NCI-H774 (cell line): ENCODE data around the gene RLBP1.
"Not testable (repeated sequence)": the region's sequence is repeated elsewhere in the genome, so short reads cannot be mapped to it uniquely, and the experiment has no call there.

Source experiments
- DNase-seq: peaks from one replicate; lab custom pipeline; 2025; lab: John Stamatoyannopoulos, UW

The RLBP1 gene

GRCh38 chr15:89221543-89221942, at the start of gene RLBP1:
Gene RLBP1, minus strand, starts transcription at chr15:89221579. Its CDS starts 2,604 bp downstream, at chr15:89218975.
- no peak for DNase-seq

- not testable (repeated sequence) for DNase-seq
These were observed 28.8 kb upstream of the RLBP1 start for GRCh38 chr15:89250142-89250541.

- no peak for DNase-seq
These were observed 27.2 kb upstream of the RLBP1 start for GRCh38 chr15:89248584-89248983.

- no peak for DNase-seq
These were observed 26.1 kb upstream of the RLBP1 start for GRCh38 chr15:89247446-89247845.

GRCh38 chr15:89244574-89244903, 23.2 kb upstream of the RLBP1 start:
- no peak for DNase-seq

GRCh38 chr15:89243691-89244573, 22.6 kb upstream of the RLBP1 start, which contains the start of gene FANCI:
Gene FANCI, plus strand, starts transcription at chr15:89243979. Its CDS starts 3,669 bp downstream, at chr15:89247648.
- DNase-seq: peak; percentile 93

- no peak for DNase-seq
These were observed 21.8 kb upstream of the RLBP1 start for GRCh38 chr15:89243046-89243690.

- DNase-seq: not testable (repeated sequence)
These were observed 18.8 kb upstream of the RLBP1 start for GRCh38 chr15:89239883-89240810.

GRCh38 chr15:89231832-89232231, 10.5 kb upstream of the RLBP1 start:
- no peak for DNase-seq

GRCh38 chr15:89230277-89230676, 8.9 kb upstream of the RLBP1 start:
- DNase-seq: no peak

GRCh38 chr15:89227425-89227824, 6.0 kb upstream of the RLBP1 start:
- DNase-seq: no peak

GRCh38 chr15:89226359-89227221, 5.2 kb upstream of the RLBP1 start:
- no peak for DNase-seq

GRCh38 chr15:89225588-89225987, 4.2 kb upstream of the RLBP1 start:
- no peak for DNase-seq

GRCh38 chr15:89218531-89218930, 2.8 kb downstream of the RLBP1 start:
- no peak for DNase-seq

- no peak for DNase-seq
These were observed 3.5 kb downstream of the RLBP1 start for GRCh38 chr15:89217686-89218376.

GRCh38 chr15:89217031-89217430, 4.3 kb downstream of the RLBP1 start:
- no peak for DNase-seq

GRCh38 chr15:89215627-89216026, 5.8 kb downstream of the RLBP1 start:
- DNase-seq: no peak

GRCh38 chr15:89211678-89212170, 9.7 kb downstream of the RLBP1 start:
- DNase-seq: no peak

GRCh38 chr15:89209057-89209456, 12.3 kb downstream of the RLBP1 start:
- no peak for DNase-seq

- no peak for DNase-seq
These were observed 13.1 kb downstream of the RLBP1 start for GRCh38 chr15:89208256-89208655.
